IMR-90 (cell line): ENCODE measurements around the gene FLRT1. TPM values are rescaled to one million over a fixed set of nuclear protein-coding genes. Genes with fewer than 3 reads are reported as not detected.

ENCODE experiments used
- ATAC-seq: fragments of 200-7000 bp; cut with Tn5 transposase; 2 replicates; pipeline ENCODE4 v1.9.1; 2020; ENCODE audit warnings: low read depth, mild to moderate bottlenecking, moderate library complexity
- BruUV-seq: library from RNA; stranded (reverse); fragments of 400-500 nt; replicated peaks from 2 replicates; lab custom pipeline; 2021; lab: Mats Ljungman, UMichigan
- CTCF ChIA-PET: fragments of 300-600 bp; formaldehyde crosslinking; extraction: SDS; loops from one replicate; lab custom pipeline; 2021; ENCODE audit warnings: antibody characterized with exemption; lab: Yijun Ruan, JAX
- POLR2A ChIA-PET: fragments of 300-600 bp; sonication (Branson Sonifier 250); formaldehyde crosslinking; loops from one replicate; lab custom pipeline; 2022; ENCODE audit warnings: antibody characterized with exemption; ENCODE audit not compliant: unreplicated experiment; lab: Charles Lee
- DNase-seq: peaks from one replicate; pipeline ENCODE4 v3.0.0; 2013
- H2AFZ ChIP-seq: replicated peaks from 2 replicates; pipeline ENCODE3; 2013; ENCODE audit warnings: low read length, mild to moderate bottlenecking; ENCODE audit not compliant: poor library complexity
- H2AK5ac ChIP-seq: 2 replicates; pipeline ENCODE4 v1.6.1; 2013; ENCODE audit warnings: low read depth, low read length, inconsistent platforms
- H2AK9ac ChIP-seq: replicated peaks from 2 replicates; pipeline ENCODE3; 2013; ENCODE audit warnings: mild to moderate bottlenecking, low read depth, low read length, moderate library complexity; ENCODE audit not compliant: poor library complexity
- H2BK120ac ChIP-seq: 2 replicates; pipeline ENCODE4 v1.6.1; 2013; ENCODE audit warnings: low read depth, low read length, inconsistent platforms
- H2BK15ac ChIP-seq: 3 replicates; pipeline ENCODE4 v1.6.1; 2013; ENCODE audit warnings: low read depth, low read length, inconsistent platforms
- H2BK20ac ChIP-seq: 2 replicates; pipeline ENCODE4 v1.6.1; 2013; ENCODE audit warnings: low read depth, mild to moderate bottlenecking, inconsistent platforms, low read length, moderate library complexity
- H2BK5ac ChIP-seq: 2 replicates; pipeline ENCODE4 v1.6.1; 2013; ENCODE audit warnings: mild to moderate bottlenecking, low read depth, low read length, inconsistent platforms; ENCODE audit not compliant: poor library complexity, severe bottlenecking
- H3K14ac ChIP-seq: replicated peaks from 2 replicates; pipeline ENCODE4 v1.6.1; 2013; ENCODE audit warnings: low read depth, low read length, inconsistent platforms
- H3K18ac ChIP-seq: 2 replicates; pipeline ENCODE4 v1.6.1; 2013; ENCODE audit warnings: low read depth, low read length, control low read depth
- H3K23ac ChIP-seq: 2 replicates; pipeline ENCODE4 v1.6.1; 2013; ENCODE audit warnings: low read depth, low read length, inconsistent platforms
- H3K27ac ChIP-seq: 2 replicates; pipeline ENCODE4 v1.5.1; 2013; ENCODE audit warnings: mild to moderate bottlenecking, control low read depth, low read length; ENCODE audit not compliant: insufficient read depth
- H3K27me3 ChIP-seq: 2 replicates; pipeline ENCODE4 v1.6.1; 2013; ENCODE audit warnings: low read length; ENCODE audit not compliant: control insufficient read depth, insufficient read depth
- H3K36me3 ChIP-seq: 2 replicates; pipeline ENCODE4 v1.6.1; 2013; ENCODE audit warnings: low read length, mixed read lengths; ENCODE audit not compliant: control insufficient read depth, insufficient read depth
- H3K4ac ChIP-seq: 2 replicates; pipeline ENCODE4 v1.6.1; 2013; ENCODE audit warnings: low read depth, low read length, inconsistent platforms
- H3K4me1 ChIP-seq: 2 replicates; pipeline ENCODE4 v1.6.1; 2013; ENCODE audit warnings: low read length, mixed read lengths; ENCODE audit not compliant: control insufficient read depth, insufficient read depth
- H3K4me2 ChIP-seq: 2 replicates; pipeline ENCODE4 v1.6.1; 2013; ENCODE audit warnings: low read depth, mild to moderate bottlenecking, control low read depth, low read length, moderate library complexity
- H3K4me3 ChIP-seq: 2 replicates; pipeline ENCODE4 v1.5.1; 2013; ENCODE audit warnings: low read depth, mild to moderate bottlenecking, control low read depth, low read length, moderate library complexity; ENCODE audit not compliant: insufficient read depth
- H3K56ac ChIP-seq: 2 replicates; pipeline ENCODE4 v1.6.1; 2013; ENCODE audit warnings: low read length, inconsistent platforms; ENCODE audit not compliant: insufficient read depth; ENCODE audit errors: extremely low read depth
- H3K79me1 ChIP-seq, 2 experiments: 2 replicates each; pipeline ENCODE4 v1.6.1; 2013; ENCODE audit warnings: low read length in 2 of 2, inconsistent platforms in 1 of 2, low read depth in 1 of 2
- H3K9ac ChIP-seq: 2 replicates; pipeline ENCODE4 v1.6.1; 2013; ENCODE audit warnings: low read depth, low read length, control low read depth
- H3K9me1 ChIP-seq: 2 replicates; pipeline ENCODE4 v1.6.1; 2013; ENCODE audit warnings: low read length, inconsistent platforms; ENCODE audit not compliant: insufficient read depth
- H3K9me3 ChIP-seq: 2 replicates; pipeline ENCODE4 v1.6.1; 2013; ENCODE audit warnings: low read length; ENCODE audit not compliant: control insufficient read depth, insufficient read depth
- H4K20me1 ChIP-seq: 2 replicates; pipeline ENCODE4 v1.6.1; 2013; ENCODE audit warnings: low read length, inconsistent platforms; ENCODE audit not compliant: insufficient read depth
- H4K5ac ChIP-seq: 2 replicates; pipeline ENCODE4 v1.6.1; 2013; ENCODE audit warnings: mild to moderate bottlenecking, low read depth, low read length, control low read depth
- H4K8ac ChIP-seq, 2 experiments: 2 replicates each; pipeline ENCODE4 v1.6.1; 2013; ENCODE audit warnings: low read depth in 2 of 2, low read length in 2 of 2, control low read depth in 1 of 2, inconsistent platforms in 1 of 2
- H4K91ac ChIP-seq: 2 replicates; pipeline ENCODE4 v1.6.1; 2013; ENCODE audit warnings: low read depth, low read length, inconsistent platforms; ENCODE audit not compliant: insufficient read depth
- FOS ChIP-seq: fragments of 150-350 bp; IDR thresholded peaks from 2 replicates; pipeline ENCODE4 v1.6.1; 2016; ENCODE audit warnings: low read depth, low read length
- USF2 ChIP-seq: fragments of 150-350 bp; IDR thresholded peaks from 2 replicates; pipeline ENCODE4 v1.6.1; 2017; ENCODE audit warnings: mild to moderate bottlenecking, antibody characterized with exemption, low read length, low read depth
- WGBS, 2 experiments: methylation state at CpG; one replicate each; pipeline versions ENCODE4 v1.1.5 to v1.1.7; 2013; ENCODE audit warnings: missing lambda C conversion rate in 2 of 2; ENCODE audit not compliant: insufficient read length in 1 of 2; ENCODE audit errors: extremely low coverage in 2 of 2; 5-methylcytosine and 5-hydroxymethylcytosine counted together
- dilution Hi-C: fragments of 300-500 bp; cut with HindIII; formaldehyde crosslinking; loops from one replicate; pipeline ENCODE4 v1.14.3; 2018; ENCODE audit warnings: low sequenced_read_pairs; ENCODE audit not compliant: unreplicated experiment
- in situ Hi-C: fragments of 300-500 bp; cut with MboI; formaldehyde crosslinking; loops from 3 replicates; pipeline ENCODE4 v1.14.3; 2019; ENCODE audit warnings: low sequenced_read_pairs, inconsistent platforms, mixed read lengths
- intact Hi-C: fragments of 100-400 bp; cut with micrococcal nuclease; formaldehyde crosslinking; loops from 2 replicates; pipeline ENCODE4 v1.10.0; 2022
- polyA plus RNA-seq, 3 experiments: library from polyadenylated mRNA; depleted of rRNA; stranded (reverse); fragments of >200 nt; gene quantifications; 2 replicates each; pipeline ENCODE4 v1.2.3, GENCODE V29; 2012; ENCODE audit warnings: low replicate concordance in 1 of 3
- total RNA-seq: library from RNA; depleted of rRNA; stranded (reverse); fragments of >200 nt; gene quantifications from 2 replicates; pipeline ENCODE4 v1.2.3, GENCODE V29; 2012

FLRT1 gene
- total and polyA plus RNA-seq, 2 of the 4 experiments (the other 2 are of a cell fraction): under 0.01 to 0.07 TPM

GRCh38 chr11:64005691-64006090 is 30.0 kb upstream of the FLRT1 start:
- dilution Hi-C loops: no loop called here
- H3K9me3 ChIP-seq: no peaks in the 10 kb centered on the region
- H3K79me1 ChIP-seq: peaks cover 0 to 4% of the 10 kb centered on the region in 2 experiments; a peak in 1 of 4 replicates
- H2AFZ ChIP-seq: no peak overlapping the region
- no peaks in the 10 kb centered on the region for H3K27me3 ChIP-seq
- no peak overlapping the region for H3K23ac ChIP-seq
- H3K9ac ChIP-seq: no peak overlapping the region
- no peak overlapping the region for H2BK5ac ChIP-seq
- no peak overlapping the region for H3K27ac ChIP-seq
- WGBS, 2 experiments: 87% methylated on average over 3 of the region's 4 CpGs; no CpG with 5 or more reads in 1 of the 2 experiments
- H2AK9ac ChIP-seq: no peak overlapping the region
- no peak overlapping the region for H2AK5ac ChIP-seq
- no peak overlapping the region for H2BK120ac ChIP-seq
- ATAC-seq (no peak), DNase-seq (no peak)
- H4K8ac ChIP-seq: no peak overlapping the region
- no peak overlapping the region for H2BK20ac ChIP-seq
- no peak overlapping the region for H3K4me3 ChIP-seq
- 0 out of 2 replicates have a peak, but pooled peaks cover 3% of the 10 kb centered on the region for H3K9me1 ChIP-seq
- no peaks in the 10 kb centered on the region for H3K36me3 ChIP-seq
- no peak overlapping the region for H4K5ac ChIP-seq
- peaks cover 11% of the 10 kb centered on the region for H3K4me1 ChIP-seq
- no peak overlapping the region for H3K18ac ChIP-seq
- H2BK15ac ChIP-seq: no peak overlapping the region
- TF ChIP-seq FOS (no peak), USF2 (no peak)
- intact Hi-C loops: loop anchor here (10.0 kb wide), 1 partner anchor 299 kb away; the partner anchor contains the start of genes CATSPERZ and ESRRA
- no TSS peak for BruUV-seq
- ChIA-PET CTCF (interaction anchor here (0.6 kb wide), 1 partner anchor 182 kb away, joined by 4 read pairs; no protein-coding TSS in a partner anchor), POLR2A (no interaction called here)
- H3K4ac ChIP-seq: no peak overlapping the region
- H3K56ac ChIP-seq: no peak overlapping the region
- no peak overlapping the region for H3K4me2 ChIP-seq
- in situ Hi-C loops: no loop called here
- no peak overlapping the region for H4K91ac ChIP-seq
- H3K14ac ChIP-seq: no peak overlapping the region
- peaks cover 5% of the 10 kb centered on the region; the same call in 1 of the 2 replicates for H4K20me1 ChIP-seq
